Measurements from ENCODE around the gene CD81. TPM values are rescaled to one million over a fixed set of nuclear protein-coding genes. Genes with fewer than 3 reads are reported as not detected.

CD81 gene
- total RNA-seq, 2 experiments from 2014 or later, result 181 to 183 TPM

- no peaks in the 10 kb centered on the region for H3K36me3 ChIP-seq (ENCODE audit: insufficient read depth, low read length)
- no peak overlapping the region for H3K4me3 ChIP-seq (ENCODE audit: low read length)
- no peaks in the 10 kb centered on the region for H3K27me3 ChIP-seq (ENCODE audit: control insufficient read depth in 1 of 2, insufficient read depth in 2 of 2, low read length in 2 of 2)
- CTCF ChIA-PET, result no interaction called here
- POLR2A ChIA-PET, result no interaction called here
- no peak for ATAC-seq (ENCODE audit: poor library complexity)
- no peak for DNase-seq
- no peak for TF ChIP-seq CTCF (IDR thresholded peaks at IDR 0.05)
- no peak overlapping the region for H3K27ac ChIP-seq (ENCODE audit: low read depth in 1 of 2, low read length in 2 of 2)
- H3K4me1 Mint-ChIP-seq (ENCODE audit: low read depth), result no peaks in the 10 kb centered on the region
- intact Hi-C loops (cut with DNase I, micrococcal nuclease), result no loop called here
- H3K27ac Mint-ChIP-seq, result no peak overlapping the region
- H3K27me3 Mint-ChIP-seq, result no peaks in the 10 kb centered on the region
- no peaks in the 10 kb centered on the region for H3K4me1 ChIP-seq (ENCODE audit: insufficient read depth, low read length)
- no peaks in the 10 kb centered on the region for H3K9me3 ChIP-seq (ENCODE audit: control insufficient read depth in 1 of 2, insufficient read depth in 1 of 2, low read length in 2 of 2)
- H3K36me3 Mint-ChIP-seq (ENCODE audit: low read depth), result no peaks in the 10 kb centered on the region
- H3K4me3 Mint-ChIP-seq, result no peak overlapping the region
- H3K9me3 Mint-ChIP-seq, result no peaks in the 10 kb centered on the region
These were observed 57.6 kb downstream of the CD81 start for GRCh38 chr11:2434506-2435255.

- ATAC-seq (ENCODE audit: poor library complexity) (no peak), DNase-seq (no peak)
- H3K4me1 ChIP-seq (ENCODE audit: insufficient read depth, low read length), result no peaks in the 10 kb centered on the region
- no peak overlapping the region for H3K27ac Mint-ChIP-seq
- no peak overlapping the region for H3K4me3 Mint-ChIP-seq
- no peaks in the 10 kb centered on the region for H3K36me3 Mint-ChIP-seq (ENCODE audit: low read depth)
- H3K36me3 ChIP-seq (ENCODE audit: insufficient read depth, low read length), result no peaks in the 10 kb centered on the region
- H3K9me3 Mint-ChIP-seq, result no peaks in the 10 kb centered on the region
- H3K27me3 Mint-ChIP-seq, result no peaks in the 10 kb centered on the region
- no peak for TF ChIP-seq CTCF (IDR thresholded peaks at IDR 0.05)
- H3K27ac ChIP-seq (ENCODE audit: low read depth in 1 of 2, low read length in 2 of 2), result no peak overlapping the region
- H3K4me3 ChIP-seq (ENCODE audit: low read length), result no peak overlapping the region
- CTCF ChIA-PET, result no interaction called here
- peaks cover 0 to 3% of the 10 kb centered on the region in 2 experiments for H3K9me3 ChIP-seq (ENCODE audit: control insufficient read depth in 1 of 2, insufficient read depth in 1 of 2, low read length in 2 of 2)
- intact Hi-C loops (cut with DNase I, micrococcal nuclease), result no loop called here
- no peaks in the 10 kb centered on the region for H3K27me3 ChIP-seq (ENCODE audit: control insufficient read depth in 1 of 2, insufficient read depth in 2 of 2, low read length in 2 of 2)
- no peaks in the 10 kb centered on the region for H3K4me1 Mint-ChIP-seq (ENCODE audit: low read depth)
- POLR2A ChIA-PET, result no interaction called here
These were observed 58.3 kb downstream of the CD81 start for GRCh38 chr11:2435288-2436012.

- no peaks in the 10 kb centered on the region for H3K27me3 ChIP-seq (ENCODE audit: control insufficient read depth in 1 of 2, insufficient read depth in 2 of 2, low read length in 2 of 2)
- no peak overlapping the region for H3K4me3 ChIP-seq (ENCODE audit: low read length)
- intact Hi-C loops (cut with DNase I, micrococcal nuclease), result no loop called here
- H3K27ac Mint-ChIP-seq, result no peak overlapping the region
- no peaks in the 10 kb centered on the region for H3K27me3 Mint-ChIP-seq
- H3K4me3 Mint-ChIP-seq, result no peak overlapping the region
- no peaks in the 10 kb centered on the region for H3K9me3 Mint-ChIP-seq
- TF ChIP-seq CTCF (IDR thresholded peaks at IDR 0.05), result no peak
- peaks cover 0 to 5% of the 10 kb centered on the region in 2 experiments for H3K9me3 ChIP-seq (ENCODE audit: control insufficient read depth in 1 of 2, insufficient read depth in 1 of 2, low read length in 2 of 2)
- H3K36me3 Mint-ChIP-seq (ENCODE audit: low read depth), result no peaks in the 10 kb centered on the region
- H3K27ac ChIP-seq (ENCODE audit: low read depth in 1 of 2, low read length in 2 of 2), result no peak overlapping the region
- POLR2A ChIA-PET, result no interaction called here
- H3K36me3 ChIP-seq (ENCODE audit: insufficient read depth, low read length), result no peaks in the 10 kb centered on the region
- H3K4me1 Mint-ChIP-seq (ENCODE audit: low read depth), result no peaks in the 10 kb centered on the region
- H3K4me1 ChIP-seq (ENCODE audit: insufficient read depth, low read length), result peaks cover 3% of the 10 kb centered on the region
- ATAC-seq (ENCODE audit: poor library complexity) (no peak), DNase-seq (no peak)
- CTCF ChIA-PET, result no interaction called here
These were observed 59.0 kb downstream of the CD81 start for GRCh38 chr11:2436013-2436520.
